SK-N-SH treated with all-trans-retinoic acid at 6 μM for 48 hours (cell line): ENCODE results near the gene RASSF4.

Source experiments
- CSDC2 ChIP-seq: fragments of 250-450 bp; sonication (Bioruptor Pico); IDR thresholded peaks from 2 replicates; pipeline ENCODE4 v1.5.0; 2020; ENCODE audit warnings: mild to moderate bottlenecking, moderate library complexity
- CSRNP3 ChIP-seq: fragments of 250-450 bp; sonication (Bioruptor Pico); IDR thresholded peaks from 2 replicates; pipeline ENCODE4 v1.5.1; 2021; ENCODE audit warnings: mild to moderate bottlenecking, moderate library complexity
- ESRRG ChIP-seq: fragments of 250-450 bp; sonication (Bioruptor Pico); IDR thresholded peaks from 2 replicates; pipeline ENCODE4 v1.6.1; 2021; ENCODE audit warnings: mild to moderate bottlenecking
- GLIS3 ChIP-seq: fragments of 250-450 bp; sonication (Bioruptor Pico); IDR thresholded peaks from 2 replicates; pipeline ENCODE4 v1.5.0; 2020; ENCODE audit warnings: mild to moderate bottlenecking, moderate library complexity
- ISL1 ChIP-seq: fragments of 250-450 bp; sonication (Bioruptor Pico); IDR thresholded peaks from 2 replicates; pipeline ENCODE4 v2.1.2; 2022; ENCODE audit warnings: mild to moderate bottlenecking, moderate library complexity
- RARB ChIP-seq: fragments of 250-450 bp; sonication (Bioruptor Pico); IDR thresholded peaks from 2 replicates; pipeline ENCODE4 v1.8.0; 2021; ENCODE audit warnings: mild to moderate bottlenecking, moderate library complexity
- ZFP3 ChIP-seq: fragments of 250-450 bp; sonication (Bioruptor Pico); IDR thresholded peaks from 2 replicates; pipeline ENCODE4 v1.5.0; 2020; ENCODE audit warnings: mild to moderate bottlenecking, moderate library complexity
- ZNF565 ChIP-seq: fragments of 450-650 bp; formaldehyde crosslinking; conservative IDR thresholded peaks from 2 replicates; pipeline ENCODE4 v1.5.0; 2020; ENCODE audit warnings: low read depth, mild to moderate bottlenecking, moderate library complexity
- ZNF70 ChIP-seq: fragments of 450-650 bp; formaldehyde crosslinking; IDR thresholded peaks from 2 replicates; pipeline ENCODE4 v1.5.0; 2020; ENCODE audit warnings: mild to moderate bottlenecking, moderate library complexity
- ZNF8 ChIP-seq: fragments of 450-650 bp; formaldehyde crosslinking; IDR thresholded peaks from 2 replicates; pipeline ENCODE4 v1.5.0; 2020; ENCODE audit warnings: mild to moderate bottlenecking, moderate library complexity
- TF ChIP-seq, protein P1 (sequence below): fragments of 250-450 bp; sonication (Bioruptor Pico); IDR thresholded peaks from 2 replicates; pipeline ENCODE4 v1.8.0; 2020; ENCODE audit warnings: mild to moderate bottlenecking, moderate library complexity, borderline replicate concordance
- TF ChIP-seq, protein P2 (sequence below): fragments of 250-450 bp; sonication (Bioruptor Pico); IDR thresholded peaks from 2 replicates; pipeline ENCODE4 v1.5.1; 2020; ENCODE audit warnings: low read depth, mild to moderate bottlenecking, moderate library complexity

GRCh38 chr10:45035673-45036072, 76.1 kb downstream of the RASSF4 start:
- TF ChIP-seq ZNF70 (CRISPR knock-in tag): no peak
- TF ChIP-seq CSDC2 (CRISPR knock-in tag): no peak
- no peak for TF ChIP-seq ISL1 (CRISPR knock-in tag)
- no peak for TF ChIP-seq CSRNP3 (CRISPR knock-in tag)
- TF ChIP-seq ESRRG (CRISPR knock-in tag): no peak
- no peak for TF ChIP-seq ZNF8 (CRISPR knock-in tag)
- TF ChIP-seq RARB (CRISPR knock-in tag): no peak
- TF ChIP-seq ZNF565 (CRISPR knock-in tag): no peak
- TF ChIP-seq GLIS3 (CRISPR knock-in tag): no peak
- TF ChIP-seq, protein P1, sequence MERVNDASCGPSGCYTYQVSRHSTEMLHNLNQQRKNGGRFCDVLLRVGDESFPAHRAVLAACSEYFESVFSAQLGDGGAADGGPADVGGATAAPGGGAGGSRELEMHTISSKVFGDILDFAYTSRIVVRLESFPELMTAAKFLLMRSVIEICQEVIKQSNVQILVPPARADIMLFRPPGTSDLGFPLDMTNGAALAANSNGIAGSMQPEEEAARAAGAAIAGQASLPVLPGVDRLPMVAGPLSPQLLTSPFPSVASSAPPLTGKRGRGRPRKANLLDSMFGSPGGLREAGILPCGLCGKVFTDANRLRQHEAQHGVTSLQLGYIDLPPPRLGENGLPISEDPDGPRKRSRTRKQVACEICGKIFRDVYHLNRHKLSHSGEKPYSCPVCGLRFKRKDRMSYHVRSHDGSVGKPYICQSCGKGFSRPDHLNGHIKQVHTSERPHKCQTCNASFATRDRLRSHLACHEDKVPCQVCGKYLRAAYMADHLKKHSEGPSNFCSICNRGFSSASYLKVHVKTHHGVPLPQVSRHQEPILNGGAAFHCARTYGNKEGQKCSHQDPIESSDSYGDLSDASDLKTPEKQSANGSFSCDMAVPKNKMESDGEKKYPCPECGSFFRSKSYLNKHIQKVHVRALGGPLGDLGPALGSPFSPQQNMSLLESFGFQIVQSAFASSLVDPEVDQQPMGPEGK: no peak
- no peak for TF ChIP-seq ZFP3
- TF ChIP-seq, protein P2, sequence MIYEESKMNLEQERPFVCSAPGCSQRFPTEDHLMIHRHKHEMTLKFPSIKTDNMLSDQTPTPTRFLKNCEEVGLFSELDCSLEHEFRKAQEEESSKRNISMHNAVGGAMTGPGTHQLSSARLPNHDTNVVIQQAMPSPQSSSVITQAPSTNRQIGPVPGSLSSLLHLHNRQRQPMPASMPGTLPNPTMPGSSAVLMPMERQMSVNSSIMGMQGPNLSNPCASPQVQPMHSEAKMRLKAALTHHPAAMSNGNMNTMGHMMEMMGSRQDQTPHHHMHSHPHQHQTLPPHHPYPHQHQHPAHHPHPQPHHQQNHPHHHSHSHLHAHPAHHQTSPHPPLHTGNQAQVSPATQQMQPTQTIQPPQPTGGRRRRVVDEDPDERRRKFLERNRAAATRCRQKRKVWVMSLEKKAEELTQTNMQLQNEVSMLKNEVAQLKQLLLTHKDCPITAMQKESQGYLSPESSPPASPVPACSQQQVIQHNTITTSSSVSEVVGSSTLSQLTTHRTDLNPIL: no peak
